Trophoblast cell (in vitro differentiated cells and primary cell): ENCODE measurements around the gene FGR.

Source experiments
- DNase-seq, 2 donors: peaks; one replicate each; pipeline ENCODE4 v3.0.0-alpha.2; 2016
- H2AFZ ChIP-seq: 2 replicates; pipeline ENCODE4 v1.6.1; 2013; ENCODE audit warnings: low read length, moderate library complexity, mild to moderate bottlenecking; ENCODE audit not compliant: insufficient read depth, poor library complexity
- H2AK5ac ChIP-seq: 2 replicates; pipeline ENCODE4 v1.6.1; 2013; ENCODE audit warnings: mild to moderate bottlenecking, low read length
- H2BK120ac ChIP-seq: 2 replicates; pipeline ENCODE4 v1.6.1; 2013; ENCODE audit warnings: low read length, mild to moderate bottlenecking, moderate library complexity; ENCODE audit not compliant: insufficient read depth, poor library complexity
- H2BK12ac ChIP-seq: 2 replicates; pipeline ENCODE4 v1.6.1; 2013; ENCODE audit warnings: mild to moderate bottlenecking, low read length, moderate library complexity
- H2BK5ac ChIP-seq: 2 replicates; pipeline ENCODE4 v1.6.1; 2013; ENCODE audit warnings: low read length, low read depth, moderate library complexity, mild to moderate bottlenecking; ENCODE audit not compliant: poor library complexity
- H3K14ac ChIP-seq: 2 replicates; pipeline ENCODE4 v1.6.1; 2013; ENCODE audit warnings: mild to moderate bottlenecking, low read length
- H3K18ac ChIP-seq: 2 replicates; pipeline ENCODE4 v1.6.1; 2013; ENCODE audit warnings: mild to moderate bottlenecking, low read length
- H3K23ac ChIP-seq: 2 replicates; pipeline ENCODE4 v1.6.1; 2013; ENCODE audit warnings: low read length
- H3K27ac ChIP-seq: 2 replicates; pipeline ENCODE4 v1.5.1; 2013; ENCODE audit warnings: low read depth, mild to moderate bottlenecking, inconsistent platforms, low read length, moderate library complexity
- H3K27me3 ChIP-seq: 2 replicates; pipeline ENCODE4 v1.6.1; 2013; ENCODE audit warnings: inconsistent platforms, mild to moderate bottlenecking, low read length, moderate library complexity; ENCODE audit not compliant: insufficient read depth
- H3K36me3 ChIP-seq, 2 experiments: 1 replicate in 1 of 2; 2 replicates in 1 of 2; pipeline ENCODE4 v1.6.1; 2013; ENCODE audit warnings: low read length in 2 of 2, mild to moderate bottlenecking in 2 of 2, moderate library complexity in 1 of 2; ENCODE audit not compliant: insufficient read depth in 2 of 2, control insufficient read depth in 1 of 2
- H3K4ac ChIP-seq: 2 replicates; pipeline ENCODE4 v1.6.1; 2013; ENCODE audit warnings: low read depth, mild to moderate bottlenecking, low read length, moderate library complexity
- H3K4me1 ChIP-seq, 2 experiments: 1 replicate in 1 of 2; 2 replicates in 1 of 2; pipeline ENCODE4 v1.6.1; 2013; ENCODE audit warnings: low read length in 2 of 2, mild to moderate bottlenecking in 2 of 2, moderate library complexity in 1 of 2; ENCODE audit not compliant: insufficient read depth in 2 of 2, control insufficient read depth in 1 of 2
- H3K4me2 ChIP-seq: 2 replicates; pipeline ENCODE4 v1.6.1; 2013; ENCODE audit warnings: inconsistent platforms, mild to moderate bottlenecking, low read length, moderate library complexity
- H3K4me3 ChIP-seq: 2 replicates; pipeline ENCODE4 v1.5.1; 2013; ENCODE audit warnings: mild to moderate bottlenecking, low read depth, low read length, inconsistent platforms
- H3K79me1 ChIP-seq: one replicate; pipeline ENCODE4 v1.6.1; 2013; ENCODE audit warnings: low read length
- H3K79me2 ChIP-seq: 2 replicates; pipeline ENCODE4 v1.6.1; 2013; ENCODE audit warnings: low read length, mild to moderate bottlenecking; ENCODE audit not compliant: control insufficient read depth, insufficient read depth, poor library complexity
- H3K9ac ChIP-seq: 2 replicates; pipeline ENCODE4 v1.6.1; 2013; ENCODE audit warnings: mild to moderate bottlenecking, low read length
- H3K9me3 ChIP-seq: 2 replicates; pipeline ENCODE4 v1.6.1; 2013; ENCODE audit warnings: low read depth, mild to moderate bottlenecking, control low read depth, inconsistent platforms, low read length; ENCODE audit not compliant: insufficient read depth
- H4K12ac ChIP-seq: 2 replicates; pipeline ENCODE4 v1.6.1; 2013; ENCODE audit warnings: low read depth, mild to moderate bottlenecking, low read length, moderate library complexity
- H4K8ac ChIP-seq: 2 replicates; pipeline ENCODE4 v1.6.1; 2013; ENCODE audit warnings: low read depth, mild to moderate bottlenecking, low read length, moderate library complexity
- H4K91ac ChIP-seq: one replicate; pipeline ENCODE4 v1.6.1; 2013; ENCODE audit warnings: low read depth, mild to moderate bottlenecking, low read length, moderate library complexity
- WGBS: extraction: QIAGEN DNeasy Blood & Tissue Kit; methylation state at CpG from one replicate; pipeline ENCODE4 v1.1.7; 2013; ENCODE audit warnings: missing lambda C conversion rate; ENCODE audit not compliant: insufficient read length, insufficient coverage; ENCODE audit errors: extremely low coverage; 5-methylcytosine and 5-hydroxymethylcytosine counted together

The FGR gene

GRCh38 chr1:27609618-27610240 lies 25.3 kb downstream of the FGR start:
- DNase-seq = no peak
- Histone ChIP-seq H3K27ac (no peak overlapping the region), H3K23ac (no peak overlapping the region), H3K14ac (no peak overlapping the region), H2AFZ (no peak overlapping the region), H3K4me2 (no peak overlapping the region), H3K4me1 (peaks cover 28% of the 10 kb centered on the region in 2 experiments), H3K9me3 (peaks cover 3% of the 10 kb centered on the region), H3K36me3 (no peaks in the 10 kb centered on the region), H2AK5ac (no peak overlapping the region), H3K79me1 (peaks cover 19% of the 10 kb centered on the region), H3K79me2 (no peaks in the 10 kb centered on the region), H3K4me3 (no peak overlapping the region), H4K8ac (no peak overlapping the region), H2BK12ac (no peak overlapping the region), H2BK120ac (no peak overlapping the region), H3K4ac (no peak overlapping the region), H3K27me3 (no peaks in the 10 kb centered on the region), H4K12ac (no peak overlapping the region), H2BK5ac (no peak overlapping the region), H3K18ac (no peak overlapping the region), H4K91ac (no peak overlapping the region), H3K9ac (no peak overlapping the region)
- no CpG with 5 or more reads among the region's 12 CpGs for WGBS

DNA sequence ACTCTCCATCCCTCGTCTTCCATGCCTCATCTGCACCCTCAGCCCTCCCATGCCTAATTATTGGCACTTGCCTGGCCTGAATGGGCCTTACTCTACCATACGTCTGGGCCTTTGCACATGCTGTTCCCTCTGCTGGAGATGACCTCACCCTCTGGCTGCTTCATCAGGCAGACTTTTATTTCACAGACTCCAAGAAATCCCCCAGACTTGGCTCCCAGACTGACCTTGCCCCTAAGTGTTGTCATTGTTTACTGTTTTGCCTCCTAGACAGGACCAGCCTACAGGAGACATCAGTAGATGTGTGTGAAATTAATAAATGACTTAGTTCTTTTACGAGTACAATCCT lies 25.8 kb downstream of the FGR start:
- H2BK5ac ChIP-seq = no peak overlapping the region
- no peaks in the 10 kb centered on the region for H3K79me2 ChIP-seq
- H4K91ac ChIP-seq = no peak overlapping the region
- no peaks in the 10 kb centered on the region for H3K27me3 ChIP-seq
- no peak overlapping the region for H3K4ac ChIP-seq
- no peak overlapping the region for H2BK120ac ChIP-seq
- no CpG with 5 or more reads among the region's 3 CpGs for WGBS
- H3K27ac ChIP-seq = no peak overlapping the region
- no peak overlapping the region for H4K12ac ChIP-seq
- no peak overlapping the region for H2AFZ ChIP-seq
- no peak for DNase-seq
- peaks cover 21% of the 10 kb centered on the region for H3K79me1 ChIP-seq
- no peak overlapping the region for H3K23ac ChIP-seq
- H2BK12ac ChIP-seq = peak overlapping the region; percentile 32
- H3K36me3 ChIP-seq = no peaks in the 10 kb centered on the region
- H2AK5ac ChIP-seq = peak overlapping the region; percentile 32
- peaks cover 2% of the 10 kb centered on the region for H3K9me3 ChIP-seq
- H3K4me2 ChIP-seq = no peak overlapping the region
- H4K8ac ChIP-seq = no peak overlapping the region
- no peak overlapping the region for H3K18ac ChIP-seq
- peaks cover 30% of the 10 kb centered on the region in 2 experiments for H3K4me1 ChIP-seq
- H3K4me3 ChIP-seq = no peak overlapping the region
- H3K9ac ChIP-seq = no peak overlapping the region
- no peak overlapping the region for H3K14ac ChIP-seq

GRCh38 chr1:27607239-27607804 lies 27.7 kb downstream of the FGR start:
- H3K9me3 ChIP-seq = peaks cover 2% of the 10 kb centered on the region
- H3K9ac ChIP-seq = no peak overlapping the region
- peak overlapping the region; percentile 12 for H4K8ac ChIP-seq
- peak overlapping the region; percentile 58 for H3K18ac ChIP-seq
- peak overlapping the region; percentile 85 for H2BK12ac ChIP-seq
- peak overlapping the region; percentile 38 for H2AK5ac ChIP-seq
- peak overlapping the region; percentile 41 for H3K4ac ChIP-seq
- H3K14ac ChIP-seq = peak overlapping the region; percentile 44
- peaks cover 14% of the 10 kb centered on the region for H3K79me2 ChIP-seq
- peak overlapping the region; percentile 84 for H3K27ac ChIP-seq
- DNase-seq = no peak
- no peaks in the 10 kb centered on the region for H3K27me3 ChIP-seq
- H3K36me3 ChIP-seq = no peaks in the 10 kb centered on the region
- peak overlapping the region; percentile 90 for H2BK5ac ChIP-seq
- peaks cover 35% of the 10 kb centered on the region for H3K79me1 ChIP-seq
- no CpG with 5 or more reads among the region's 11 CpGs for WGBS
- no peak overlapping the region for H2AFZ ChIP-seq
- H3K4me3 ChIP-seq = no peak overlapping the region
- H3K4me1 ChIP-seq = peaks cover 30% of the 10 kb centered on the region in 2 experiments
- no peak overlapping the region for H3K23ac ChIP-seq
- no peak overlapping the region for H4K12ac ChIP-seq
- peak overlapping the region; percentile 88 for H2BK120ac ChIP-seq
- peak overlapping the region; percentile 46 for H3K4me2 ChIP-seq
- peak overlapping the region; percentile 78 for H4K91ac ChIP-seq

DNA sequence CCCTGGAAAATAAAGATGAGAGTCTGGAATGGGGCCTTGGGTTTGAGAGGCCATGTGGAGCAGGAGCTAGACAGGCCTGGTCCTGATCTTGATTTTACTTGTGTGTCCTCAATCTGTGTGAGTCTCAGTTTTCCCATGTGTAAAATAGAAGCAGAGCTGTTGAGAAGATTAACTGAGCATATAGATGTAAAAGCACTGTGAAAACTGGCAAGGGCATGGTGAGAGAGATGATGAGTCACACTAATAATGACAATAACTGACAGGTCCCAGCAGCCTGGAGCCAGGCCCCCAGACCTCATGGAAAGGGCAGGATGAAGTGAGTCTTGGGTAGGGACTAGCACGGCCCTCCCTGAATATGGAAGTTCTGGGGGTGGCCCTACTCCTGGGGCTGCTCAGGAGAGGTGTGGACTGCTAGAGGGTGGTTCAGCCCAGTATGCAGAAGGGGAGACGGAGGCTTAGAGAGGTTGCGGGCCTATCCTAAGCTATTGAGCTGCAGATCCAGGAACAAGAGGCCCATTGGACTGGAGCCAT lies 28.2 kb downstream of the FGR start:
- DNase-seq = no peak
- peak overlapping the region; percentile 12 for H4K8ac ChIP-seq
- H3K4me3 ChIP-seq = no peak overlapping the region
- peak overlapping the region; percentile 46 for H3K4me2 ChIP-seq
- peak overlapping the region; percentile 38 for H2AK5ac ChIP-seq
- no CpG with 5 or more reads among the region's 3 CpGs for WGBS
- peak overlapping the region; percentile 41 for H3K4ac ChIP-seq
- H3K79me2 ChIP-seq = peaks cover 19% of the 10 kb centered on the region
- H2AFZ ChIP-seq = no peak overlapping the region
- H3K14ac ChIP-seq = peak overlapping the region; percentile 44
- H2BK5ac ChIP-seq = peak overlapping the region; percentile 90
- peaks cover 32 to 33% of the 10 kb centered on the region in 2 experiments for H3K4me1 ChIP-seq
- H3K36me3 ChIP-seq = no peaks in the 10 kb centered on the region
- H4K91ac ChIP-seq = peak overlapping the region; percentile 78
- H2BK12ac ChIP-seq = peak overlapping the region; percentile 85
- no peak overlapping the region for H3K23ac ChIP-seq
- H3K79me1 ChIP-seq = peaks cover 40% of the 10 kb centered on the region
- peak overlapping the region; percentile 2 for H4K12ac ChIP-seq
- no peak overlapping the region for H3K9ac ChIP-seq
- peak overlapping the region; percentile 88 for H2BK120ac ChIP-seq
- H3K9me3 ChIP-seq = peaks cover 2% of the 10 kb centered on the region
- peak overlapping the region; percentile 58 for H3K18ac ChIP-seq
- peak overlapping the region; percentile 84 for H3K27ac ChIP-seq
- no peaks in the 10 kb centered on the region for H3K27me3 ChIP-seq
